ENCODE results near the gene C10orf62.
"Not testable (repeated sequence)": the region's sequence is repeated elsewhere in the genome, so short reads cannot be mapped to it uniquely, and the experiment has no call there.

C10orf62 gene

GRCh38 chr10:97571622-97572021 is 17.9 kb upstream of the C10orf62 start:
- no peak for DNase-seq (ENCODE audit: low read depth)
- TF ChIP-seq, protein P1, sequence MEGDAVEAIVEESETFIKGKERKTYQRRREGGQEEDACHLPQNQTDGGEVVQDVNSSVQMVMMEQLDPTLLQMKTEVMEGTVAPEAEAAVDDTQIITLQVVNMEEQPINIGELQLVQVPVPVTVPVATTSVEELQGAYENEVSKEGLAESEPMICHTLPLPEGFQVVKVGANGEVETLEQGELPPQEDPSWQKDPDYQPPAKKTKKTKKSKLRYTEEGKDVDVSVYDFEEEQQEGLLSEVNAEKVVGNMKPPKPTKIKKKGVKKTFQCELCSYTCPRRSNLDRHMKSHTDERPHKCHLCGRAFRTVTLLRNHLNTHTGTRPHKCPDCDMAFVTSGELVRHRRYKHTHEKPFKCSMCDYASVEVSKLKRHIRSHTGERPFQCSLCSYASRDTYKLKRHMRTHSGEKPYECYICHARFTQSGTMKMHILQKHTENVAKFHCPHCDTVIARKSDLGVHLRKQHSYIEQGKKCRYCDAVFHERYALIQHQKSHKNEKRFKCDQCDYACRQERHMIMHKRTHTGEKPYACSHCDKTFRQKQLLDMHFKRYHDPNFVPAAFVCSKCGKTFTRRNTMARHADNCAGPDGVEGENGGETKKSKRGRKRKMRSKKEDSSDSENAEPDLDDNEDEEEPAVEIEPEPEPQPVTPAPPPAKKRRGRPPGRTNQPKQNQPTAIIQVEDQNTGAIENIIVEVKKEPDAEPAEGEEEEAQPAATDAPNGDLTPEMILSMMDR (IDR thresholded peaks at IDR 0.05; ENCODE audit: low read depth, low read length, missing control alignments): no peak
- H3K4me3 ChIP-seq (ENCODE audit: low read depth, low read length): no peak overlapping the region

- no peak within 1 kb of the TSS for H3K4me3 ChIP-seq (ENCODE audit: low read depth, low read length)
- TF ChIP-seq, protein P1 (IDR thresholded peaks at IDR 0.05; ENCODE audit: low read depth, low read length, missing control alignments): peak; percentile 95
- DNase-seq (ENCODE audit: low read depth): peak; percentile 31
These were observed 17.1 kb upstream of the C10orf62 start, which contains the start of gene ANKRD2 for GRCh38 chr10:97572214-97572989. Gene ANKRD2, plus strand, starts transcription at chr10:97572779. Its CDS starts 10 bp downstream, at chr10:97572789.

- no peak for DNase-seq (ENCODE audit: low read depth)
- no peak overlapping the region for H3K4me3 ChIP-seq (ENCODE audit: low read depth, low read length)
- TF ChIP-seq, protein P1 (IDR thresholded peaks at IDR 0.05; ENCODE audit: low read depth, low read length, missing control alignments): no peak
These were observed 16.5 kb upstream of the C10orf62 start for GRCh38 chr10:97573021-97573420.

DNA sequence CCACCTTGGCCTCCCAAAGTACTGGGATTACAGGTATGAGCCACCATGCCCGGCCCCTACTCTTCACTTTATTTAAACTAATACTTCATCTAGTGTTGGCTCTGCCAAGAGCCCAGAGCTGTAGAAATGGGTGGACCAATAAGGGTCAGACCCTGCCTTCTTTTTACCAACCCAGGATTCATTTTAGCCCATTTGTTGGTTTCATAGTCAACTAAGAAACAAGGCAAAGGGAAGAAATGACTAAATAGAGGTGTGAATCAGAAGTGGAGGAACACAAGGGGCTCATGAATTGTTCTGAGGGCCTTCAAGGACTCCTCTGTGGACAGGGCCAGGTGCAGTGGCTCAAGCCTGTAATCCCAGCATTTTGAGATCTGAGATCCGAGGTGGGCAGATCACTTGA is 15.8 kb upstream of the C10orf62 start:
- no peak for DNase-seq (ENCODE audit: low read depth)
- TF ChIP-seq, protein P1 (IDR thresholded peaks at IDR 0.05; ENCODE audit: low read depth, low read length, missing control alignments): no peak
- no peak overlapping the region for H3K4me3 ChIP-seq (ENCODE audit: low read depth, low read length)

DNA sequence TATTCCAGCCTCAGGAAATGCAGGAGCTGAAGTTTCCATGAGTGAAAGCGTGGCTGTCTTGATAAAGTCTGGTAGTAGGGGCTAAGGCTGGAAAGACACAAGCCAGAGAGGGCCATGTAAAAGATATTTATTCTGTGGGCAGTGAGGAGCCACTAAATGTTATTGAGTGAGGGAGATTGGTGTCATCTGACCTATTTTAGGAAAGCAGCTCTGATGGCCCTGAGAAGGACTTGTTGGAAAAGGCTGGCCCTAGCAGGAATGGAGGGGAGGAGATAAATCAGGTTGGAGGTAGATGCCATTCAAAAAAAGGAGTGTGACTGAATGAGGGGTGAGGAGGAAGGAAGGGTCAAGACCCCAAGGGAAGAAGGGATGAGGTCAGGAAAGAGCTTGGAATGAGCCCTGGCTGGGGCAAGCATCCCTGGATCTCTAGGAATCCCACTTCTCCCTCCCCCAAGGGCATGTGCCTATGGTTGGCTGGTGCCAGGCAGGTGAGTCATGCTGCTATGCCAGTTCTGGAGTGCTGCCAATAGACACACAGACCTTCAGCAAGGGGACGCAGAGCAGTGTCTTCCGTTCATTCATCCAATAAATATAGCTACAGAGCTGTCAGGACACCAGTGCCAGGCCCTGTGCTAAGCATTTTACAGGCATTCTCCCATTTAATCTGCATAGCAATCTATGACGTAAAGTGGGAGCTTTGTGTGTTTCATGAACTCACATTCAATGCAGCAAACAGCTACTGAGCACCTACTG is 15.0 kb upstream of the C10orf62 start:
- TF ChIP-seq, protein P1 (IDR thresholded peaks at IDR 0.05; ENCODE audit: low read depth, low read length, missing control alignments): no peak
- DNase-seq (ENCODE audit: low read depth): no peak
- no peak overlapping the region for H3K4me3 ChIP-seq (ENCODE audit: low read depth, low read length)

- no peak for DNase-seq (ENCODE audit: low read depth)
- TF ChIP-seq, protein P1 (IDR thresholded peaks at IDR 0.05; ENCODE audit: low read depth, low read length, missing control alignments): no peak
- no peak overlapping the region for H3K4me3 ChIP-seq (ENCODE audit: low read depth, low read length)
These were observed 14.3 kb upstream of the C10orf62 start for GRCh38 chr10:97575127-97575668.

DNA sequence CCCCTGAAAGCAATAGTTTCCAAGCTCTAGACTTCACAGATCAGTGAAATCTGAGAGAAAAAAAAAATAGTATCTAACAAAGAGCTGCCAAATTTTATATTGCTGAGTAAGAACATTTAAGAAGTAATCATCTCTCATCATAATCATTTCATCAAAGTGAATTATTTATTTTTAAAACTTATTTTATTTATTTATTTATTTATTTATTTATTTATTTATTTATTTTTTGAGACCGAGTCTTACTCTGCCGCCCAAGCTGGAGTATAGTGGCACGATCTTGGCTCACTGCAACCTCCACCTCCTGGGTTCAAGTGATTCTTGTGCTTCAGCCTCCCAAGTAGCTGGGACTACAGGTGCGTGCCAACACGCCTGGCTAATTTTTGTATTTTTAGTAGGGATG is 13.0 kb upstream of the C10orf62 start:
- not testable (repeated sequence) for DNase-seq (ENCODE audit: low read depth); H3K4me3 ChIP-seq (ENCODE audit: low read depth, low read length)
